Natural killer cell (primary cell): ENCODE data around the gene ATP5PB. TPM values are rescaled to one million over a fixed set of nuclear protein-coding genes. Genes with fewer than 3 reads are reported as not detected.

Experiments
- ATAC-seq, 3 donors: fragments of 150-1000 bp in 2 of 3; fragments of 200-7000 bp in 1 of 3; cut with Tn5 transposase; 1 replicate in 1 of 3; 2 replicates in 2 of 3; pipeline ENCODE4 v1.10.0; 2021; ENCODE audit warnings: mild to moderate bottlenecking in 2 of 3, moderate library complexity in 2 of 3
- DNase-seq, 2 donors: peaks; one replicate each; pipeline versions ENCODE4 v3.0.0 to v3.0.0-alpha.2; 2013 to 2021; ENCODE audit warnings: mixed read lengths in 1 of 2
- H3K27ac ChIP-seq: one replicate; pipeline ENCODE4 v1.5.1; 2013; ENCODE audit warnings: mild to moderate bottlenecking, low read length
- H3K27me3 ChIP-seq: one replicate; pipeline ENCODE4 v1.6.1; 2013; ENCODE audit warnings: low read length; ENCODE audit not compliant: control insufficient read depth, insufficient read depth
- H3K36me3 ChIP-seq: one replicate; pipeline ENCODE4 v1.6.1; 2013; ENCODE audit warnings: low read length; ENCODE audit not compliant: control insufficient read depth, insufficient read depth
- H3K4me1 ChIP-seq: one replicate; pipeline ENCODE4 v1.6.1; 2013; ENCODE audit warnings: low read length; ENCODE audit not compliant: control insufficient read depth, insufficient read depth
- H3K4me3 ChIP-seq: one replicate; pipeline ENCODE4 v1.5.1; 2013; ENCODE audit warnings: low read length
- H3K9me3 ChIP-seq: one replicate; pipeline ENCODE4 v1.6.1; 2013; ENCODE audit warnings: low read length; ENCODE audit not compliant: control insufficient read depth, insufficient read depth
- H3K27ac Mint-ChIP-seq, 2 donors: one replicate each; pipeline ENCODE4 v1.8.0; 2022; ENCODE audit warnings: mild to moderate bottlenecking in 2 of 2, mixed read lengths in 2 of 2, moderate library complexity in 1 of 2
- H3K27me3 Mint-ChIP-seq, 2 donors: one replicate each; pipeline ENCODE4 v1.8.0; 2022; ENCODE audit warnings: low read depth in 2 of 2, mixed read lengths in 2 of 2
- H3K36me3 Mint-ChIP-seq: one replicate; pipeline ENCODE4 v1.8.0; 2022; ENCODE audit warnings: mixed read lengths
- H3K4me1 Mint-ChIP-seq, 2 donors: one replicate each; pipeline ENCODE4 v1.8.0; 2022; ENCODE audit warnings: mixed read lengths in 2 of 2
- H3K4me3 Mint-ChIP-seq: one replicate; pipeline ENCODE4 v1.8.0; 2022; ENCODE audit warnings: mild to moderate bottlenecking, moderate library complexity, mixed read lengths
- H3K9me3 Mint-ChIP-seq, 2 donors: one replicate each; pipeline ENCODE4 v1.8.0; 2022; ENCODE audit warnings: mixed read lengths in 2 of 2
- WGBS: methylation state at CpG from one replicate; pipeline ENCODE4 v1.1.7; 2013; ENCODE audit warnings: missing lambda C conversion rate; ENCODE audit not compliant: insufficient coverage; 5-methylcytosine and 5-hydroxymethylcytosine counted together
- intact Hi-C: fragments of 100-400 bp; cut with micrococcal nuclease; formaldehyde crosslinking; loops from one replicate; pipeline ENCODE4 v1.14.2; 2022
- total RNA-seq, 4 donors: library from RNA; stranded (reverse); fragments of 120-200 nt in 1 of 4; gene quantifications; one replicate each; pipeline versions ENCODE4 v1.2.3 to v1.2.4, GENCODE V29; 2013 to 2022
- TF ChIP-seq, protein P1 (sequence below): fragments of 200-600 bp; IDR thresholded peaks from one replicate; pipeline ENCODE4 v1.8.0; 2022; ENCODE audit warnings: antibody characterized with exemption

ATP5PB gene
- total RNA-seq, 3 donors from 2014 or later (not counting 1 experiment from before 2014, with no cell fraction given), result 105 to 115 (median 105) TPM

DNA sequence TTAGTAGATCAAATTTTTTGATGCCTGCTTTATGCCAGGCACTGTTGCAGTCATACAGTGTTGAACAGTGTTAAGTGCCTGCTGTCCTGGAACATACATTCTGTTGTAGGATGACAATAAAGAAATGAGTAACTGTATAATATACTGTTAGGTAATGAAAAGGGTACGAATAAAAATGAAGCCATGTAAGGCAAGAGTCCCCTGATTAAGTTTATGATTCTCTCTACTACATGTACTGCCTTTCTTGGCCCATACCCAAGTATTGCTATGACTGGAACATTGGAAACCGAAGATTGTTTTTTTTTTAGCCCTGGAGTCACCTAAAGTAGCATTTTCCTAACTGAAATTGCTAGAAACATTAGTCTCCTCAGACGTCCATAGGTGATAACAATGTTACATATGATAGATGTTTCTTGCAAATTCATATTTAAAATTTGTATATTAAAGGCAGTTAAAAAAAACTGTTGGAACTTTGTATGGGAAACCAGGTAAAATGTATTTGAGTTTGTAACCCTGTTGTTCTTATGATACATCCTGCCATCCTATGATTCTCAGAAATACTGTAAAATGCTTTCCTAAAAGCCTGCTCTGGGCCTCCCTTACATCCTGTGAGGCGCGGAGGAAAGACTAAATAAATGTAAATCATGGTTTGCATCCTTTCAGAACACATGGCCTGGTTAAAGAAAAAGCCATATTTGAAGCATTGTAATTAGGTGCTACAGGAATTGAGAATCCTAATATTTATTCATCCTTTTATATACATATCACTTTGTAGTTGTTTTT is 5.8 kb downstream of the ATP5PB start:
- intact Hi-C loops, result no loop called here
- Mint-ChIP-seq H3K9me3 (no peaks in the 10 kb centered on the region), H3K27ac (peak overlapping the region; percentile 18 to 32), H3K4me1 (peaks cover 59 to 65% of the 10 kb centered on the region in 2 donors), H3K4me3 (no peak overlapping the region), H3K36me3 (no peaks in the 10 kb centered on the region), H3K27me3 (no peaks in the 10 kb centered on the region)
- no peak overlapping the region for H3K4me3 ChIP-seq
- no peak overlapping the region for H3K27ac ChIP-seq
- ATAC-seq (no peak), DNase-seq (no peak)
- H3K36me3 ChIP-seq, result peaks cover 71% of the 10 kb centered on the region
- WGBS, result 65% methylated on average over 3 of the region's 5 CpGs
- H3K27me3 ChIP-seq, result no peaks in the 10 kb centered on the region
- TF ChIP-seq, protein P1, sequence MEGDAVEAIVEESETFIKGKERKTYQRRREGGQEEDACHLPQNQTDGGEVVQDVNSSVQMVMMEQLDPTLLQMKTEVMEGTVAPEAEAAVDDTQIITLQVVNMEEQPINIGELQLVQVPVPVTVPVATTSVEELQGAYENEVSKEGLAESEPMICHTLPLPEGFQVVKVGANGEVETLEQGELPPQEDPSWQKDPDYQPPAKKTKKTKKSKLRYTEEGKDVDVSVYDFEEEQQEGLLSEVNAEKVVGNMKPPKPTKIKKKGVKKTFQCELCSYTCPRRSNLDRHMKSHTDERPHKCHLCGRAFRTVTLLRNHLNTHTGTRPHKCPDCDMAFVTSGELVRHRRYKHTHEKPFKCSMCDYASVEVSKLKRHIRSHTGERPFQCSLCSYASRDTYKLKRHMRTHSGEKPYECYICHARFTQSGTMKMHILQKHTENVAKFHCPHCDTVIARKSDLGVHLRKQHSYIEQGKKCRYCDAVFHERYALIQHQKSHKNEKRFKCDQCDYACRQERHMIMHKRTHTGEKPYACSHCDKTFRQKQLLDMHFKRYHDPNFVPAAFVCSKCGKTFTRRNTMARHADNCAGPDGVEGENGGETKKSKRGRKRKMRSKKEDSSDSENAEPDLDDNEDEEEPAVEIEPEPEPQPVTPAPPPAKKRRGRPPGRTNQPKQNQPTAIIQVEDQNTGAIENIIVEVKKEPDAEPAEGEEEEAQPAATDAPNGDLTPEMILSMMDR, result no peak
- H3K9me3 ChIP-seq, result no peaks in the 10 kb centered on the region
- peaks cover 12% of the 10 kb centered on the region for H3K4me1 ChIP-seq

DNA sequence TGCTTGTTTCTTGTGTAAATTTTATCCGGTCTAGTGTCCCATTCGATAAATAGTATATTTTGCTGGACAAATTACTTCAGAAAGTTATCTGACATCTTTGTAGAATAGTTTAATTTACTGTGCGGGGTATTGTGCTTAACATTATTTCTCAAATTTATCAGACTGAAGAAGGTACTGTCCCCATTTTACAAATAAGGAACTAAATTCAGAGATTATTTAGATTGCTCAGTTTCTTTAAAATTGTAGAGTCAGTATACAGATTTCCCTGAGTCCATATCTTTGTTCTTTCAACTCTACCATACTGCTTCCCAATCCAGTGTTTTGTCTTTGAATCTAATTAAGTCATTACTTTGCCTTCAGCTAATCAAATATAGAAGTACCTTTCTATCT is 6.4 kb downstream of the ATP5PB start:
- ATAC-seq, result no peak
- Mint-ChIP-seq H3K4me3 (no peak overlapping the region), H3K9me3 (no peaks in the 10 kb centered on the region), H3K36me3 (no peaks in the 10 kb centered on the region), H3K4me1 (peaks cover 53 to 60% of the 10 kb centered on the region in 2 donors), H3K27me3 (no peaks in the 10 kb centered on the region), H3K27ac (peak overlapping the region; percentile 18 to 32)
- H3K27ac ChIP-seq, result no peak overlapping the region
- no peaks in the 10 kb centered on the region for H3K9me3 ChIP-seq
- H3K27me3 ChIP-seq, result no peaks in the 10 kb centered on the region
- no CpG with 5 or more reads among the region's 3 CpGs for WGBS
- no peak overlapping the region for H3K4me3 ChIP-seq
- H3K4me1 ChIP-seq, result peaks cover 7% of the 10 kb centered on the region
- H3K36me3 ChIP-seq, result peaks cover 75% of the 10 kb centered on the region
- intact Hi-C loops, result no loop called here
- TF ChIP-seq, protein P1, result no peak
- DNase-seq, result no peak

DNA sequence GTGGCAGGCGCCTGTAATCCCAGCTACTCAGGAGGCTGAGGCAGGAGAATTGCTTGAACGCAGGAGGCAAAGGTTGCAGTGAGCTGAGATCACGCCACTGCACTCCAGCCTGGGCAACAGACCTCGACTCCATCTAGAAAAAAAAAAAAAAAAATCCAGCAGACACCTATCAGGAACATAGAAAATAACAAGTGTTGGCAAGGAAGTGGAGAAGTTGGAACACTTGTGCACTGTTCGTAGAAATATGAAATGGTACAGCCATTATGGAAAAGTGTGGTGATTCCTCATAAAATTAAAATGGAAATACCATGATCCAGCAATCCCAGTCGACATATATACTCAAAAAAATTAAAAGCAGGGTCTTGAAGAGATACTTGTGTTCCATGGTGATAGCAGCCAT is 12.5 kb downstream of the ATP5PB start:
- WGBS, result 91% methylated on average over 4 of the region's 6 CpGs
- Mint-ChIP-seq H3K27me3 (no peaks in the 10 kb centered on the region), H3K4me1 (peaks cover 0 to 19% of the 10 kb centered on the region in 2 donors), H3K4me3 (no peak overlapping the region), H3K36me3 (peaks cover 10% of the 10 kb centered on the region), H3K9me3 (no peaks in the 10 kb centered on the region), H3K27ac (no peak overlapping the region)
- Histone ChIP-seq H3K9me3 (no peaks in the 10 kb centered on the region), H3K4me1 (no peaks in the 10 kb centered on the region), H3K4me3 (no peak overlapping the region), H3K27me3 (no peaks in the 10 kb centered on the region), H3K27ac (no peak overlapping the region), H3K36me3 (peaks cover 65% of the 10 kb centered on the region)
- intact Hi-C loops, result no loop called here
- TF ChIP-seq, protein P1, result no peak
- no peak for DNase-seq
- no peak for ATAC-seq
